IMR-90 (cell line): ENCODE results near the gene ZSCAN32.

ENCODE experiments used
- CEBPB ChIP-seq: IDR thresholded peaks from 2 replicates; pipeline ENCODE4 v1.6.1; 2012; ENCODE audit warnings: low read depth, low read length, improper control_type of control experiment
- CHD1 ChIP-seq: IDR thresholded peaks from 2 replicates; pipeline ENCODE4 v1.6.1; 2012; ENCODE audit warnings: low read depth, low read length, improper control_type of control experiment
- CTCF ChIP-seq: conservative IDR thresholded peaks from 2 replicates; pipeline ENCODE4 v1.5.1; 2012; ENCODE audit warnings: mild to moderate bottlenecking, low read depth, low read length, improper control_type of control experiment
- MAZ ChIP-seq: IDR thresholded peaks from 2 replicates; pipeline ENCODE4 v1.6.1; 2012; ENCODE audit warnings: low read depth, mild to moderate bottlenecking, low read length, improper control_type of control experiment, moderate library complexity, borderline replicate concordance
- NFE2L2 ChIP-seq: fragments of 150-350 bp; IDR thresholded peaks from 2 replicates; pipeline ENCODE4 v1.6.1; 2016; ENCODE audit warnings: low read depth, mild to moderate bottlenecking, low read length
- POLR2A ChIP-seq: IDR thresholded peaks from 2 replicates; pipeline ENCODE4 v1.6.1; 2012; ENCODE audit warnings: mild to moderate bottlenecking, low read depth, low read length
- RAD21 ChIP-seq: IDR thresholded peaks from 2 replicates; pipeline ENCODE4 v1.6.1; 2012; ENCODE audit warnings: low read length, improper control_type of control experiment
- RCOR1 ChIP-seq: IDR thresholded peaks from 2 replicates; pipeline ENCODE4 v1.6.1; 2012; ENCODE audit warnings: mild to moderate bottlenecking, low read length, improper control_type of control experiment; ENCODE audit not compliant: insufficient replicate concordance
- RFX5 ChIP-seq: IDR thresholded peaks from 2 replicates; pipeline ENCODE4 v1.8.0; 2012; ENCODE audit warnings: low read depth, mild to moderate bottlenecking, low read length, moderate library complexity
- USF2 ChIP-seq: fragments of 150-350 bp; IDR thresholded peaks from 2 replicates; pipeline ENCODE4 v1.6.1; 2017; ENCODE audit warnings: mild to moderate bottlenecking, antibody characterized with exemption, low read length, low read depth

GRCh38 chr16:3389663-3390338 is 11.0 kb downstream of the ZSCAN32 start:
- TF ChIP-seq MAZ (no peak), CTCF (no peak), RAD21 (no peak), NFE2L2 (no peak), RFX5 (no peak), USF2 (no peak), POLR2A (no peak), CEBPB (no peak), RCOR1 (no peak), CHD1 (no peak)
